UCSD-AML1 (cell line): Measurements from ENCODE around the gene LEAP2.

Experiments used
- DNase-seq: peaks from one replicate; lab custom pipeline; 2025; ENCODE audit not compliant: unreplicated experiment; lab: John Stamatoyannopoulos, UW

Gene LEAP2

DNA sequence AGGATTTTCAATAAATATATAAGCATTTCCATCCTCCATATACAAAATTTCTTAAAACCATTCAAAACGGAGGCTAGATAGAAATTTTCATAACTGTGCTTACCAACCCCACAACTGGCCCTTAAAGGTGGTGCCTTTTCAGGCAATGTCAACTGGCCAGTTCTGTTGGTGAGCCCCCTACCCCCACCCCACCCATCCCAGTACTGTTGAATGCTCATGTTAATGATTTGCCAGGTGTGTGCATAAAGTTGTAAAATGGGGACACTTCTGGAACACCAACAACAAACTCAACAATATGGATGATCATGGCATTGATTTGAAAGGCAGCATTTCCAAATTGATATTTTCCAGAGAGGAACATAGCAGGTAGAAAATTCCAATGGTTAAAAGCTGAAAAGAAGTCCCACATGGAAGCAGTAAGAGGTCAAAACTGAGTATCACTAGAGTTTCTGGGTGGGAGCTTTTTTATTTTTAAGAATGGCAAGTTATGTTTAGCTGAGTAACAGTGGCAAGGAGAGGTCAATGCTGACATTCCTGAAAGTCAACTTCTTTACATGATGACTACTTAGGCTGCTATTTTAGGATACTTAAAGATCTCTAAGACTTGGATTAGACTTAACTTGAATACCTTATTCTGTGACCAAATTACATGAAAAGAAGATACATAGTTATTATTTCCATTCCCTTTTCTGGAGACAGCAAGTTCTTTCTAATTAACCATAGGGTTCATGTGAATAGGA lies 2.7 kb downstream of the LEAP2 start:
- DNase-seq: no peak

DNA sequence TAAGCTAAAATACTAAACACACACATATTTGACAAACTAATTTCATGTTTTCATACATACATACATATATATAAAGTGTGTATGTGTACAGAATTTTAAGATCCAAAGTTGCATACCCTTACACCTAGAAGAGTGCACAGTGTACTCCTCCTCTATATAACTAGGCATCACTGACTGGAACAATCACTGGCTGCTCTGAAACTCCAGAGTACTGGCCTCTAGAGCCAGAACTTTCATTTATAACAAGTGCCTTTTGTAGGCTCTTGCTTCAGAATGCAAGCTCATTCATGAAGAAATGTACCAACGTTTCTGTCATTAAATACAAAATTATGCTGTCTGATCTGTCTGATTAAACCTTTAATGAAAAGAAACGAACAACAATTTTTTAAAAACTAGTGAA lies 4.0 kb downstream of the LEAP2 start:
- DNase-seq: no peak

DNA sequence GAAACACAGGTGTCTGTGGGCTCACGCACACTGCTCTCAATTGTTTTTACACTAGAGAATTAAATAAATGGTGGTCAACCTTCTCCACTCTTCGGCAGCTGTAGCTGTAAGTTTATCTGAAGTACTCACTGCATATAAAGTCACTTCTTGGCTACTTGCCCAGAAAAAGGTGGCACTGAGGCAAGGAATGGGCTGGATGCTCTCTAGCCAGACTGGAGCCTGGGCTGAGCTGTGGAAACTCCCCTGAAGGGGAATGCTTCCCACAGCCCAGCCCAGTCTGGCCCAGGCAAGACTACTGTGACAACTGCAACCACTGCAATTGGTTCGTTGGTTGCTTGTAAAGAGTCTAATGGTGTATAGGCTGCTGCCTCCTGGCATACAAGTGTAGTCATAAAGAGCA lies 4.5 kb downstream of the LEAP2 start:
- DNase-seq: no peak

- DNase-seq: peak; percentile 25
Observed at GRCh38 chr5:132883261-132883834, 9.9 kb downstream of the LEAP2 start.

DNA sequence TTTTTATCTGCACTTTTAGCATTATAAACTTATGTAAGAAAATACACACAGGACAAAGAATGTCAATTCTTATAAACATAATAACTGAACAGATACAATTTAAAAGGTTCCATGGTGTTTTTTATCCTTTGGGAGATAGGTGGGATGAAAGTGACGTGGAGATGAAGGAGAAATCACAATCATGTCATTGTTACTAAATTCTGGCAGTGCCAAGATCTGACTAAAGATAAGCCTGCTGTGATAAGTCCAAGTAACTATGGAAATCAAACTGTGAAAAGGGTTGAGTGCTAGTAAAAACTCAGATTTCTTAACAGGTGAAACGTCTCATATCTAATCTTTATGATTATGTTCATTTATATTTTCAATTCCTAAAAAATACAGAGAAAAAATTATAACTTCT lies 11.1 kb downstream of the LEAP2 start:
- DNase-seq: no peak

GRCh38 chr5:132886064-132886823 lies 12.8 kb downstream of the LEAP2 start:
- no peak for DNase-seq

GRCh38 chr5:132887283-132887682 lies 13.8 kb downstream of the LEAP2 start:
- DNase-seq: no peak

GRCh38 chr5:132889501-132889900 lies 16.0 kb downstream of the LEAP2 start:
- no peak for DNase-seq

DNA sequence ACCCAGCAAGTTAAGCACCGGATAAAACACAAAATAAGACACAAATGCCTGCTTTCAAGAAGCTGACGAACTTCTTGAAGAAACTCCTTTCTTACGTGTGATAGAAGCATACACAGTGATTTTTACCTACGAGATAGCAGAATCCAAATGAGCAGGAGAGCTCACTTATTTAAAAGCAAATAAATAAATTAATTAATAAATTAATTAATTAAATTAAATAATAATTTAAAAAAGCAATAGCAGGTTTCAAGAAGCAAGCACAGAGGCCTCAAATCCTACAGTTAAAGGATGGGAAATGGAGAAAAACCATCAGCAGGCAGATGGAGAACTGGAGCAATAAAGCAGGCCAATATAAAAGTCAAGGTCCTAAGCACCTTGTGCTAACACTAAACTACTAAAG lies 17.3 kb downstream of the LEAP2 start:
- DNase-seq: no peak

DNA sequence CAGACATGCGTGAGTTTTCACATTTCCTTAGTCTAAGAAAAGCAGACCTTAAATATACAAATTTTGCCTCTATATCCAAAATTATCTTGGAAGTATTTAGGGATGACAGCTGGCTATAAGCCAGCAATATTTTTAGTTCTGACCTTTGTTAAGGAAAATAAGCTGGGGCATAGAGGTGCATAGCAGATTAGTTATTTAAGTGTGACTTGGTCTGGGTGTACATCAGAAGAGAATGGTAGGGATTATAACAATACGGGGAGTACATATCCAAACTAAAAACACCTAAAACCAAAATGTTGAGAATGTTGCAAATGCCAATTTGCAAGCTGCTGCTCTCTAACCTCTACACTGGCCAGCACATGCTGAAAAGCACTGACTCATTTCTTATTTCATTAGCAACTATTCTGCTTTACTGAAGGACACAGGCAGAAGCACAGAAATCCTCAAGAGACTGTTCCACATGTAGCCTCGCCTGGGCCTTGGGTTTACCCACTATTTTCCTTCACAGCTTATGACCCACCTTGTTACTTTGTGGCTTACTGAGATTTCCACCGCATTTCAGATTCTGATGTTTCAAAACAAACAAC lies 22.3 kb downstream of the LEAP2 start:
- no peak for DNase-seq

DNA sequence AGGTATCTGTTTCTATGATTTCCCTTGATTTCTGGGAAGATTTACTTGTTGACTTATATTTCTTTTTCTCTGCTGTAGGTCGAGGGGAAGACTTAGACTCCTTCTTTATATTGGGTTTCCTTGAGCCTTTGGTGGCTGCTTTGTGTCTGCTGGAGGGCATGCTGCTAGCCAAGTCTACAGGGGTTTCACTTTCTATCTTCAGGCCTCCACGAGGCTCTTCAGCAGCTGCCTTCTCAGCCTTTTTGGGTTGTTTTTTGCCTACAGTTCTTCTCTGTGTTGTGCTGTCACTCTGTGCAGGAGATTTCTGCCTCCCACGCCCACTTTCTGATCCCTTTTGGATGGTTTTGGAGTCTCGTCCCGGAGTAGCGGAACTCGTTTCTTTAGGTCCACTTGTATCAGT lies 23.2 kb downstream of the LEAP2 start:
- DNase-seq: no peak

DNA sequence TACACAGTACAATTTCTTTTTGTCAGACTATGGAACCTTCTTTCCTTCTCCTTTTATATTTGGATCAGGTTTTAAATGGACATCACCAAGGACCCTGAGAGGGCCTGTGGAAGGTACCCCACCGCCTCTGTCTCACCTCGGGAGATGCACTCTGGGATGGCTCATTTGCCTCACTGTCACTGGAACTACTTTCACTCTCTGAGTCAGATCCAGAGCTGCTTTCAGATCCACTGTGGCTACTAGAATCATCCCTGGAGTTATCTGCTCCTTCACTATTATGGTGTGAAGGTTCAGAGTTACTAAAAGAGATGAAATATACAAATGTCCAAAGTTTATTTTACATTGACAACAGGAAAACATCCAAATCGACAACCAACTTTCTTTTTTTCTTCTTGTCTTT lies 24.6 kb downstream of the LEAP2 start:
- DNase-seq: no peak

DNA sequence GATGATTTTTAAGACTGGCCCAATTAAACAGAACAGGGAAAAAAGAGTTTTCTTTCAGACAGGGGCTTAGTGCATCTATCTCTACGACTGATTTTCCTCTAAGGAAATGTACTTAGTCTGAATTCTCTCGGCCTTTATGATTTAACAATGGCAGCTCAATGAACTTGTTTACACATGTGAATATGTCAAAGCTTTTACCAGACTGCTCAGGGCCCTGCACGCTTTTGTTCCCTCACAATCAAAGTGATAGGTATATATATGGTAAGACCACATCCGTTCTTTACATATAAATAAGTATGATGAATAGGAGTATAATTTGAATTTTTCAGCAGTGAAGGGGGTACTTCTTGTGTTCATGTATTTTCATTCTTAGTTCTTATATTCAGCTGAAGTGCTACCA lies 27.6 kb downstream of the LEAP2 start:
- no peak for DNase-seq

DNA sequence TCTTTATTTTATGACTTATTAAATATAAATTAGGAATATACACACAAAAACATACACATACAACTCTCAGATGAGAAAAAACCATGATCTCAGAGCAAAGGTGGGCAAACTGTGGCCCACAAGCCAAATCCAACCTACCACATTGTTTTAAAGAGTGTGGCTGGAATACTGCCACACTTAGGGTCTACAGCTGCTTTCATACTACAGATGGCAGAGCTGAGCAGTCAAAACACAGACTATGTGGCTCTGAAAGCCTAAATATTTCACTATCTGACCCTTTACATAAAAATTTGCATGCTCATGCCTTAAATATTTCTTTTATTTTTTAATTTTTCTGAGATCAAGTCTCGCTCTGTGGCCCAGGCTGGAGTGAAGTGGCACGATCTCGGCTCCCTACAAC lies 28.3 kb downstream of the LEAP2 start:
- no peak for DNase-seq

GRCh38 chr5:132905938-132906337 lies 32.5 kb downstream of the LEAP2 start:
- no peak for DNase-seq

- no peak for DNase-seq
Observed at GRCh38 chr5:132907161-132907560, 33.7 kb downstream of the LEAP2 start.

- DNase-seq: no peak
Observed at GRCh38 chr5:132909702-132910101, 36.2 kb downstream of the LEAP2 start.

GRCh38 chr5:132915681-132916080 lies 42.2 kb downstream of the LEAP2 start:
- DNase-seq: no peak

- DNase-seq: no peak
Observed at GRCh38 chr5:132916086-132916485, 42.6 kb downstream of the LEAP2 start.
